ENCODE data around the gene ZNF334.

ZNF334 gene

DNA sequence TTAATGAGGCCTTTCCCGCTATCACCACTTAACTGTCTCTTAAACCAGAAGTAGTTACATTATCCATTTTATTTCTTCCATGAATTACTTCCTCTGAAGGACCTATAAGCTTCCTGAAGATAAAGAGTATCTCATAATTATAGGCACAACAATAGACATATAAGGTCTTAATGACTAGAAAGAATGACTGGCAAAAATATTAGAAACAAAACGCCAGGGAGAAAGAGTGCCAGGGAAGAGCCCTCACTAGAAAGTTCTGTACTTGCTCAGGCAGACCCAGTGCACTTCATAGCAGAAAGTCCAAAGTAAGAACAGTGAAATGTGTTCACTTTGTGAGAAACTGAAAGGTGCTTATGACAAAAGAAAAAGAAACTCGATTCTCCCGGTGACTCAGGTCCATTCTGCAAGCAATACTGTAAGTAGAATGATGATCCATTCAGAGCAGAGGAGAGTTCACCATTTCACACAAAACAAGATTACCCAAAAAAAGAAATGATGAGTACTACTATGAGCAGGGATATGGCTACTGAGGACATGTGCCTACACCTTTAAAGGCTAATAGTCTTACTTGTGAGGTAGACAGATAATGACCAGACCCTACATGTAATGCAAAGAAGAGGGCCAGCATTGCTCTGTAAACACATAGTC lies 5.5 kb downstream of the ZNF334 start:
- Histone ChIP-seq H3K4me1 (ENCODE audit: low read depth, poor library complexity, severe bottlenecking) (no peaks in the 10 kb centered on the region), H3K27me3 (ENCODE audit: insufficient read depth, low read depth) (no peaks in the 10 kb centered on the region), H3K36me3 (ENCODE audit: insufficient read depth) (no peaks in the 10 kb centered on the region), H3K9ac (no peak overlapping the region), H4K20me1 (ENCODE audit: insufficient read depth) (no peaks in the 10 kb centered on the region), H3K4me3 (IDR thresholded peaks at IDR 0.05; ENCODE audit: insufficient read depth, low read depth, low read length) (no peak overlapping the region), H3K79me2 (ENCODE audit: insufficient read depth, low read depth) (no peaks in the 10 kb centered on the region), H3K4me2 (no peak overlapping the region), H2AFZ (ENCODE audit: low read depth) (no peak overlapping the region), H3K27ac (no peak overlapping the region)
- TF ChIP-seq, protein P1, sequence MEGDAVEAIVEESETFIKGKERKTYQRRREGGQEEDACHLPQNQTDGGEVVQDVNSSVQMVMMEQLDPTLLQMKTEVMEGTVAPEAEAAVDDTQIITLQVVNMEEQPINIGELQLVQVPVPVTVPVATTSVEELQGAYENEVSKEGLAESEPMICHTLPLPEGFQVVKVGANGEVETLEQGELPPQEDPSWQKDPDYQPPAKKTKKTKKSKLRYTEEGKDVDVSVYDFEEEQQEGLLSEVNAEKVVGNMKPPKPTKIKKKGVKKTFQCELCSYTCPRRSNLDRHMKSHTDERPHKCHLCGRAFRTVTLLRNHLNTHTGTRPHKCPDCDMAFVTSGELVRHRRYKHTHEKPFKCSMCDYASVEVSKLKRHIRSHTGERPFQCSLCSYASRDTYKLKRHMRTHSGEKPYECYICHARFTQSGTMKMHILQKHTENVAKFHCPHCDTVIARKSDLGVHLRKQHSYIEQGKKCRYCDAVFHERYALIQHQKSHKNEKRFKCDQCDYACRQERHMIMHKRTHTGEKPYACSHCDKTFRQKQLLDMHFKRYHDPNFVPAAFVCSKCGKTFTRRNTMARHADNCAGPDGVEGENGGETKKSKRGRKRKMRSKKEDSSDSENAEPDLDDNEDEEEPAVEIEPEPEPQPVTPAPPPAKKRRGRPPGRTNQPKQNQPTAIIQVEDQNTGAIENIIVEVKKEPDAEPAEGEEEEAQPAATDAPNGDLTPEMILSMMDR (conservative IDR thresholded peaks at IDR 0.05; ENCODE audit: low read depth, low read length) = no peak

DNA sequence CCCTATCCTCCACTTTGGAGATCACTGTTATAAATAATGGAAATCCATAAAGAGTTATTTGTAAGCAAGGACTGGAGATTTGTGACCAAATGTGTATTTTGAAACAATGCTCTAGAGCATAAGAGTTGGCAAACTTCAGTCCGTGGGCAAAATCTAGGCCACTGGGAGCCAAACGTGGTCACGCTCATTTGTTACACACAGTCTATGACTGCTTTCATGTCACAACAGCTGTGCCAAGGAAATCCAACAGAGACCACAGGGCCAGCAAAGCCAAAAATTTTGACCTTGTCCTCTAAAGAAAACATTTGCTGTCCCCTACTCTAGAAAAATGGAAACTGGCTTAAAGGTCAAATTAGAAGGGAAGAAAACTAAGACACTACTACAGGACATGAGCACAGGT lies 7.9 kb downstream of the ZNF334 start:
- no peak overlapping the region for H3K4me3 ChIP-seq (IDR thresholded peaks at IDR 0.05; ENCODE audit: insufficient read depth, low read depth, low read length)
- no peaks in the 10 kb centered on the region for H3K36me3 ChIP-seq (ENCODE audit: insufficient read depth)
- H3K79me2 ChIP-seq (ENCODE audit: insufficient read depth, low read depth) = no peaks in the 10 kb centered on the region
- H3K27me3 ChIP-seq (ENCODE audit: insufficient read depth, low read depth) = no peaks in the 10 kb centered on the region
- H3K4me2 ChIP-seq = no peak overlapping the region
- H4K20me1 ChIP-seq (ENCODE audit: insufficient read depth) = no peaks in the 10 kb centered on the region
- H3K9ac ChIP-seq = no peak overlapping the region
- TF ChIP-seq, protein P1 (conservative IDR thresholded peaks at IDR 0.05; ENCODE audit: low read depth, low read length) = no peak
- H3K27ac ChIP-seq = no peak overlapping the region
- H3K4me1 ChIP-seq (ENCODE audit: low read depth, poor library complexity, severe bottlenecking) = no peaks in the 10 kb centered on the region
- no peak overlapping the region for H2AFZ ChIP-seq (ENCODE audit: low read depth)

DNA sequence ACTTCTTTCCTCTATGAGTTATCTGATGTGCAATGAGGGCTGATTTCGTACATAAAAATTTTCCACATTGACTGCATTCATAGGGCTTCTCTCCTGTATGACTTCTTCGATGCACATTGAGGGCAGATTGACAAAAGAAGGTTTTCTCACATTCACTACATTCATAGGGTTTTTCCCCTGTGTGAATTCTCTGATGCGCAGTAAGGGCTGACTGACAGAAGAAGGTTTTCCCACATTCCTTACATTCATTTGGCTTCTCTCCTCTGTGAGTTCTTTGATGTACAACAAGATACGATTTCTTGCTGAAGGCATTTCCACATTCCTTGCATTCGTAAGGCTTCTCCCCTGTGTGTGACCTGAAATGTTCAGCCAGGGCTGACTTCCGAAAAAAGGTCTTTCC lies 11.4 kb downstream of the ZNF334 start:
- no peak overlapping the region for H2AFZ ChIP-seq (ENCODE audit: low read depth)
- H3K9ac ChIP-seq = no peak overlapping the region
- no peaks in the 10 kb centered on the region for H4K20me1 ChIP-seq (ENCODE audit: insufficient read depth)
- no peak overlapping the region for H3K27ac ChIP-seq
- no peaks in the 10 kb centered on the region for H3K36me3 ChIP-seq (ENCODE audit: insufficient read depth)
- no peaks in the 10 kb centered on the region for H3K79me2 ChIP-seq (ENCODE audit: insufficient read depth, low read depth)
- H3K4me1 ChIP-seq (ENCODE audit: low read depth, poor library complexity, severe bottlenecking) = no peaks in the 10 kb centered on the region
- H3K4me2 ChIP-seq = no peak overlapping the region
- no peaks in the 10 kb centered on the region for H3K27me3 ChIP-seq (ENCODE audit: insufficient read depth, low read depth)
- H3K4me3 ChIP-seq (IDR thresholded peaks at IDR 0.05; ENCODE audit: insufficient read depth, low read depth, low read length) = no peak overlapping the region
- TF ChIP-seq, protein P1 (conservative IDR thresholded peaks at IDR 0.05; ENCODE audit: low read depth, low read length) = no peak

DNA sequence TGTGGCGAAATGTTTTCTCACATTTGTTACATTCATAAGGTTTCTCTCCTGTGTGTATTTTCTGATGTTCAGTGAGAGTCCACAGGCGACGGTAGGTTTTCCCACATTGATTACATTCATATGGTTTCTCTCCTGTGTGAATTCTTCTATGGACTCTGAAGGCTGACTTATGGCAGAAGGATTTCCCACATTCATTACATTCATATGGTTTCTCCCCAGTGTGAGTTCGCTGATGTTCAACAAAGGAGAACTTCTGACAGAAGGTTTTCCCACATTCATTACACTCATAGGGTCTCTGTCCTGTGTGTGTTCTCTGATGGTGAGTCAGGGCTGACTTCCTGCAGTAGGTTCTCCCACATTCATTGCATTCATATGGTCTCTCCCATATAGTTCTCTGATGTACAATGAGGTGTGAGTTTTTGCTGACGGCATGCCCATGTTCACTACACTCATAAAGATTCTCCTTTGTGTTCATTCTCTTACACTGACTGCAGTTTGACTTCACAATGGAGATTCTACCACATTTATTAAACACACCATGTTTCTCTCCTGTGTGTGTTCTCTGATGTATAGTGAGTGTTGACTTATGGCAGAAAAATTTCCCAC lies 11.9 kb downstream of the ZNF334 start:
- Histone ChIP-seq H3K4me3 (IDR thresholded peaks at IDR 0.05; ENCODE audit: insufficient read depth, low read depth, low read length) (no peak overlapping the region), H3K9ac (no peak overlapping the region), H3K27me3 (ENCODE audit: insufficient read depth, low read depth) (no peaks in the 10 kb centered on the region), H3K4me2 (no peak overlapping the region), H4K20me1 (ENCODE audit: insufficient read depth) (no peaks in the 10 kb centered on the region), H3K36me3 (ENCODE audit: insufficient read depth) (no peaks in the 10 kb centered on the region), H3K79me2 (ENCODE audit: insufficient read depth, low read depth) (no peaks in the 10 kb centered on the region), H2AFZ (ENCODE audit: low read depth) (no peak overlapping the region), H3K27ac (no peak overlapping the region), H3K4me1 (ENCODE audit: low read depth, poor library complexity, severe bottlenecking) (no peaks in the 10 kb centered on the region)
- TF ChIP-seq, protein P1 (conservative IDR thresholded peaks at IDR 0.05; ENCODE audit: low read depth, low read length) = no peak
